GM12873 (cell line): ENCODE results near the gene TM9SF4.

ENCODE experiments used
- CTCF ChIP-seq: IDR thresholded peaks from 2 replicates; pipeline ENCODE4 v1.5.1; 2012; ENCODE audit warnings: low read depth, mild to moderate bottlenecking, moderate library complexity, low read length, control low read depth; ENCODE audit not compliant: insufficient read depth; ENCODE audit errors: missing control alignments

Gene TM9SF4

GRCh38 chr20:32109392-32110172, at the start of gene TM9SF4:
Gene TM9SF4, plus strand, starts transcription at chr20:32109714. Its CDS starts 27 bp downstream, at chr20:32109741.
- TF ChIP-seq CTCF: no peak

GRCh38 chr20:32062776-32063170, 46.7 kb upstream of the TM9SF4 start:
- no peak for TF ChIP-seq CTCF

- TF ChIP-seq CTCF: no peak
These were observed 45.8 kb upstream of the TM9SF4 start for GRCh38 chr20:32063695-32064094.

GRCh38 chr20:32064667-32065066, 44.8 kb upstream of the TM9SF4 start:
- TF ChIP-seq CTCF: no peak

GRCh38 chr20:32067234-32067821, 42.2 kb upstream of the TM9SF4 start:
- no peak for TF ChIP-seq CTCF

GRCh38 chr20:32068174-32068573, 41.3 kb upstream of the TM9SF4 start:
- TF ChIP-seq CTCF: no peak

GRCh38 chr20:32069711-32070110, 39.8 kb upstream of the TM9SF4 start:
- TF ChIP-seq CTCF: no peak
